Activated B cell treated with CpG ODN at 0.5 μM for 24 hours (primary cell): ENCODE data around the gene CPT2. TPM values are rescaled to one million over a fixed set of nuclear protein-coding genes. Genes with fewer than 3 reads are reported as not detected.
A peak's percentile ranks its signal among the peaks of the same experiment; 100 is the strongest.

Experiments
- ATAC-seq: fragments of 200-7000 bp; cut with Tn5 transposase; one replicate; pipeline ENCODE4 v1.10.0; 2021; ENCODE audit warnings: low read depth, mild to moderate bottlenecking, moderate library complexity
- CTCF ChIA-PET: fragments of 350-600 bp; sonication (Branson Sonifier 250); formaldehyde crosslinking; loops from one replicate; lab custom pipeline; 2021; ENCODE audit warnings: antibody characterized with exemption; lab: Charles Lee
- POLR2A ChIA-PET: fragments of 350-600 bp; sonication (Branson Sonifier 250); formaldehyde crosslinking; loops from one replicate; lab custom pipeline; 2021; ENCODE audit warnings: antibody characterized with exemption; lab: Charles Lee
- DNase-seq: peaks from one replicate; pipeline ENCODE4 v3.0.0; 2022
- H3K27ac Mint-ChIP-seq: one replicate; pipeline ENCODE4 v1.8.0; 2020; ENCODE audit warnings: mixed read lengths
- H3K27me3 Mint-ChIP-seq: one replicate; pipeline ENCODE4 v1.8.0; 2021; ENCODE audit warnings: mixed read lengths
- H3K36me3 Mint-ChIP-seq: one replicate; pipeline ENCODE4 v1.8.0; 2021; ENCODE audit warnings: low read depth, mixed read lengths
- H3K4me1 Mint-ChIP-seq: one replicate; pipeline ENCODE4 v1.8.0; 2021; ENCODE audit warnings: mixed read lengths
- H3K4me3 Mint-ChIP-seq: one replicate; pipeline ENCODE4 v1.8.0; 2020; ENCODE audit warnings: mild to moderate bottlenecking, mixed read lengths
- H3K9me3 Mint-ChIP-seq: one replicate; pipeline ENCODE4 v1.8.0; 2020; ENCODE audit warnings: mixed read lengths
- intact Hi-C: fragments of 100-400 bp; cut with micrococcal nuclease; formaldehyde crosslinking; loops from one replicate; pipeline ENCODE4 v1.15.1; 2024
- total RNA-seq: library from RNA; stranded (reverse); gene quantifications from 2 replicates; pipeline ENCODE4 v1.2.3, GENCODE V29; 2022
- TF ChIP-seq, protein P1 (sequence below): fragments of 200-600 bp; IDR thresholded peaks from one replicate; pipeline ENCODE4 v1.8.0; 2022; ENCODE audit warnings: antibody characterized with exemption, mild to moderate bottlenecking

CPT2 gene
- total RNA-seq, 1 donor from 2014 or later = 15.7 TPM

GRCh38 chr1:53210954-53211353 lies 14.3 kb downstream of the CPT2 start:
- ChIA-PET CTCF (no interaction called here), POLR2A (interaction anchor here (0.6 kb wide), 1 partner anchor 18 kb away, joined by 3 read pairs; no protein-coding TSS in a partner anchor)
- Mint-ChIP-seq H3K36me3 (peaks cover 86% of the 10 kb centered on the region), H3K4me1 (no peaks in the 10 kb centered on the region), H3K4me3 (no peak overlapping the region), H3K27ac (no peak overlapping the region), H3K9me3 (peaks cover 11% of the 10 kb centered on the region), H3K27me3 (no peaks in the 10 kb centered on the region)
- TF ChIP-seq, protein P1, sequence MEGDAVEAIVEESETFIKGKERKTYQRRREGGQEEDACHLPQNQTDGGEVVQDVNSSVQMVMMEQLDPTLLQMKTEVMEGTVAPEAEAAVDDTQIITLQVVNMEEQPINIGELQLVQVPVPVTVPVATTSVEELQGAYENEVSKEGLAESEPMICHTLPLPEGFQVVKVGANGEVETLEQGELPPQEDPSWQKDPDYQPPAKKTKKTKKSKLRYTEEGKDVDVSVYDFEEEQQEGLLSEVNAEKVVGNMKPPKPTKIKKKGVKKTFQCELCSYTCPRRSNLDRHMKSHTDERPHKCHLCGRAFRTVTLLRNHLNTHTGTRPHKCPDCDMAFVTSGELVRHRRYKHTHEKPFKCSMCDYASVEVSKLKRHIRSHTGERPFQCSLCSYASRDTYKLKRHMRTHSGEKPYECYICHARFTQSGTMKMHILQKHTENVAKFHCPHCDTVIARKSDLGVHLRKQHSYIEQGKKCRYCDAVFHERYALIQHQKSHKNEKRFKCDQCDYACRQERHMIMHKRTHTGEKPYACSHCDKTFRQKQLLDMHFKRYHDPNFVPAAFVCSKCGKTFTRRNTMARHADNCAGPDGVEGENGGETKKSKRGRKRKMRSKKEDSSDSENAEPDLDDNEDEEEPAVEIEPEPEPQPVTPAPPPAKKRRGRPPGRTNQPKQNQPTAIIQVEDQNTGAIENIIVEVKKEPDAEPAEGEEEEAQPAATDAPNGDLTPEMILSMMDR = no peak
- intact Hi-C loops = no loop called here
- ATAC-seq (no peak), DNase-seq (no peak)

- ChIA-PET POLR2A (no interaction called here), CTCF (interaction anchor here (0.6 kb wide), 1 partner anchor 53 kb away, joined by 3 read pairs; no protein-coding TSS in a partner anchor)
- no peak overlapping the region for H3K4me3 Mint-ChIP-seq
- H3K4me1 Mint-ChIP-seq = peaks cover 7% of the 10 kb centered on the region
- no peaks in the 10 kb centered on the region for H3K27me3 Mint-ChIP-seq
- H3K9me3 Mint-ChIP-seq = no peaks in the 10 kb centered on the region
- H3K27ac Mint-ChIP-seq = no peak overlapping the region
- peaks cover 81% of the 10 kb centered on the region for H3K36me3 Mint-ChIP-seq
- intact Hi-C loops = no loop called here
- TF ChIP-seq, protein P1 = no peak
- ATAC-seq (no peak), DNase-seq (no peak)
Observed at GRCh38 chr1:53214376-53214940, 17.8 kb downstream of the CPT2 start.

DNA sequence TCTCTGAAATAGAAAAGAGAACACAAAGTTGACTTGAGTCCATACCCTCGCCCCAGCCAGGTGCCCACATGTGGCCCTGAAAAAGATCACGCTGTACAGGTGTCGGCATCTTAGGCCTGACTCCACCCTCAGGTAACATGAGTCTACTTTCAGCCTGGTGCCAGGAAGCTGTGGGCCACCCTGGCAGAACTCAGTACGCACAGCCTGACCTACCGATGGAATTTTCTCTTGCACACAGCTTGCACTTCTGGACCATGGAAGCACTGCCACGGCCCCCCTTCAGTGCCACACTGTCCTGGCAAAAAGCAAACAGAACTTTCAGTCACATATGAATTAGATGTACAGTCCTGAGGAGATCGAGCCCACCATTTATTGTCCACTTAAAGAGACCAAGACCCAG lies 21.6 kb downstream of the CPT2 start:
- TF ChIP-seq, protein P1 = no peak
- POLR2A ChIA-PET = interaction anchor here (1.3 kb wide), 1 partner anchor 20 kb away, joined by 16 read pairs; the partner anchor contains the start of gene MAGOH
- Mint-ChIP-seq H3K9me3 (no peaks in the 10 kb centered on the region), H3K27ac (no peak overlapping the region), H3K4me1 (peaks cover 20% of the 10 kb centered on the region), H3K4me3 (no peak overlapping the region), H3K36me3 (peaks cover 51% of the 10 kb centered on the region), H3K27me3 (no peaks in the 10 kb centered on the region)
- intact Hi-C loops = no loop called here
- DNase-seq (no peak), ATAC-seq (no peak)
- CTCF ChIA-PET = no interaction called here

GRCh38 chr1:53219711-53220110 lies 23.1 kb downstream of the CPT2 start:
- Mint-ChIP-seq H3K36me3 (peaks cover 37% of the 10 kb centered on the region), H3K9me3 (no peaks in the 10 kb centered on the region), H3K27me3 (no peaks in the 10 kb centered on the region), H3K27ac (peak overlapping the region; percentile 97), H3K4me1 (peaks cover 20% of the 10 kb centered on the region), H3K4me3 (peak overlapping the region; percentile 94)
- intact Hi-C loops = loop anchor here (1.0 to 10.0 kb wide), 5 partner anchors 19 to 1165 kb away; partner anchors contain the start of genes BTF3L4, CPT2, IFT25 and LRRC42
- POLR2A ChIA-PET = interaction anchor here (1.0 to 2.5 kb wide), 9 partner anchors 9 to 517 kb away, joined by 3 to 16 read pairs (median 5); partner anchors contain the start of genes CPT2 and MAGOH
- ATAC-seq (no peak), DNase-seq (no peak)
- TF ChIP-seq, protein P1 = no peak
- CTCF ChIA-PET = no interaction called here

- DNase-seq = peak; percentile 98
- intact Hi-C loops = loop anchor here (1.0 to 10.0 kb wide), 5 partner anchors 18 to 1166 kb away; partner anchors contain the start of genes BTF3L4, CPT2, IFT25 and LRRC42
- H3K4me3 Mint-ChIP-seq = peak within 1 kb of the TSS; percentile 94
- peak; percentile 92 for ATAC-seq
- H3K27ac Mint-ChIP-seq = peak within 1 kb of the TSS; percentile 97
- H3K4me1 Mint-ChIP-seq = peaks cover 20% of the 10 kb centered on the region
- H3K9me3 Mint-ChIP-seq = no peaks in the 10 kb centered on the region
- ChIA-PET CTCF (no interaction called here), POLR2A (interaction anchor here (1.0 to 2.5 kb wide), 6 partner anchors 9 to 107 kb away, joined by 3 to 15 read pairs (median 6); partner anchors contain the start of genes CPT2 and MAGOH)
- TF ChIP-seq, protein P1 = no peak
- no peaks in the 10 kb centered on the region for H3K27me3 Mint-ChIP-seq
- H3K36me3 Mint-ChIP-seq = peaks cover 33% of the 10 kb centered on the region
Observed at GRCh38 chr1:53220171-53220961, 23.7 kb downstream of the CPT2 start, which contains the start of gene CZIB. TSS of gene CZIB (minus strand) at chr1:53220634. CDS start at chr1:53220575, 59 bp downstream.
